CD14-positive monocyte (primary cell): ENCODE measurements around the gene LPGAT1. TPM values are rescaled to one million over a fixed set of nuclear protein-coding genes. Genes with fewer than 3 reads are reported as not detected.
A peak's percentile ranks its signal among the peaks of the same experiment; 100 is the strongest.

Experiments used
- DNase-seq, 3 donors: peaks; one replicate each; pipeline ENCODE4 v3.0.0-alpha.2; 2011 to 2022
- H2AFZ ChIP-seq: 2 replicates; pipeline ENCODE4 v1.6.0; 2012; ENCODE audit warnings: mild to moderate bottlenecking, low read depth, low read length, inconsistent platforms; ENCODE audit not compliant: insufficient read depth, poor library complexity, severe bottlenecking
- H3K27ac ChIP-seq, 2 donors: 1 replicate in 1 of 2; 2 replicates in 1 of 2; pipeline ENCODE4 v1.5.1; 2012 to 2013; ENCODE audit warnings: low read length in 2 of 2, control low read depth in 1 of 2, inconsistent platforms in 1 of 2, low read depth in 1 of 2, mild to moderate bottlenecking in 1 of 2
- H3K27me3 ChIP-seq, 2 donors: one replicate each; pipeline versions ENCODE4 v1.6.0 to v1.6.1; 2011 to 2013; ENCODE audit warnings: low read length in 2 of 2; ENCODE audit not compliant: control insufficient read depth in 2 of 2, insufficient read depth in 2 of 2
- H3K36me3 ChIP-seq, 2 donors: replicated peaks in 1 of 2; 1 replicate in 1 of 2; 2 replicates in 1 of 2; pipeline versions ENCODE4 v1.5.1 to v1.6.1; 2012 to 2013; ENCODE audit warnings: low read length in 2 of 2, control low read depth in 1 of 2, inconsistent platforms in 1 of 2, mild to moderate bottlenecking in 1 of 2; ENCODE audit not compliant: insufficient read depth in 2 of 2, control insufficient read depth in 1 of 2
- H3K4me1 ChIP-seq, 2 donors: 1 replicate in 1 of 2; 2 replicates in 1 of 2; pipeline versions ENCODE4 v1.5.1 to v1.6.1; 2012 to 2013; ENCODE audit warnings: low read length in 2 of 2, control low read depth in 1 of 2, inconsistent platforms in 1 of 2, mild to moderate bottlenecking in 1 of 2, moderate library complexity in 1 of 2; ENCODE audit not compliant: insufficient read depth in 2 of 2, control insufficient read depth in 1 of 2
- H3K4me2 ChIP-seq: replicated peaks from 2 replicates; pipeline ENCODE3; 2012; ENCODE audit warnings: low read length, moderate library complexity, mild to moderate bottlenecking; ENCODE audit not compliant: poor library complexity, severe bottlenecking; ENCODE audit errors: extremely low read depth
- H3K4me3 ChIP-seq, 3 experiments: fragments of 200-600 bp in 1 of 3; sonication (generic) in 1 of 3; replicated peaks in 1 of 3; 1 replicate in 2 of 3; 2 replicates in 1 of 3; pipeline ENCODE4 v1.5.1; 2011 to 2013; ENCODE audit warnings: low read length in 3 of 3, mild to moderate bottlenecking in 3 of 3, control low read depth in 2 of 3, low read depth in 2 of 3, inconsistent platforms in 1 of 3, moderate library complexity in 1 of 3
- H3K79me2 ChIP-seq: 2 replicates; pipeline ENCODE4 v1.6.0; 2012; ENCODE audit warnings: mild to moderate bottlenecking, control low read depth, inconsistent platforms, low read length, moderate library complexity; ENCODE audit not compliant: insufficient read depth
- H3K9ac ChIP-seq: 2 replicates; pipeline ENCODE4 v1.6.0; 2017; ENCODE audit warnings: low read length, mild to moderate bottlenecking; ENCODE audit not compliant: insufficient read depth, poor library complexity, severe bottlenecking
- H3K9me3 ChIP-seq, 2 donors: replicated peaks in 1 of 2; 1 replicate in 1 of 2; 2 replicates in 1 of 2; pipeline versions ENCODE4 v1.5.1 to v1.6.1; 2012 to 2013; ENCODE audit warnings: low read length in 2 of 2, control low read depth in 1 of 2; ENCODE audit not compliant: control insufficient read depth in 1 of 2, insufficient read depth in 1 of 2
- H4K20me1 ChIP-seq: 2 replicates; pipeline ENCODE4 v1.6.0; 2012; ENCODE audit warnings: mild to moderate bottlenecking, low read length, control low read depth, moderate library complexity; ENCODE audit not compliant: insufficient read depth
- H3K27ac Mint-ChIP-seq, 7 donors: one replicate each; pipeline ENCODE4 v1.8.0; 2020; ENCODE audit warnings: mild to moderate bottlenecking in 7 of 7, mixed read lengths in 7 of 7, moderate library complexity in 6 of 7, inconsistent platforms in 2 of 7
- H3K27me3 Mint-ChIP-seq, 3 donors: one replicate each; pipeline ENCODE4 v1.8.0; 2021 to 2022; ENCODE audit warnings: low read depth in 3 of 3, mild to moderate bottlenecking in 3 of 3, mixed read lengths in 3 of 3, moderate library complexity in 3 of 3, inconsistent platforms in 1 of 3
- H3K36me3 Mint-ChIP-seq, 2 donors: one replicate each; pipeline ENCODE4 v1.8.0; 2020; ENCODE audit warnings: mixed read lengths in 2 of 2, inconsistent platforms in 1 of 2, mild to moderate bottlenecking in 1 of 2
- H3K4me1 Mint-ChIP-seq: one replicate; pipeline ENCODE4 v1.8.0; 2020; ENCODE audit warnings: mild to moderate bottlenecking, mixed read lengths
- H3K4me3 Mint-ChIP-seq, 2 donors: one replicate each; pipeline ENCODE4 v1.8.0; 2020; ENCODE audit warnings: mild to moderate bottlenecking in 2 of 2, mixed read lengths in 2 of 2, moderate library complexity in 1 of 2
- H3K9me3 Mint-ChIP-seq, 7 donors: one replicate each; pipeline ENCODE4 v1.8.0; 2020 to 2022; ENCODE audit warnings: mixed read lengths in 7 of 7, mild to moderate bottlenecking in 6 of 7, moderate library complexity in 6 of 7, inconsistent platforms in 2 of 7
- CTCF ChIP-seq: fragments of 200-600 bp; IDR thresholded peaks from one replicate; pipeline ENCODE4 v1.8.0; 2022; ENCODE audit warnings: antibody characterized with exemption, mild to moderate bottlenecking
- WGBS: methylation state at CpG from one replicate; pipeline ENCODE4 v1.1.5; 2013; ENCODE audit warnings: missing lambda C conversion rate; ENCODE audit not compliant: insufficient coverage; 5-methylcytosine and 5-hydroxymethylcytosine counted together
- intact Hi-C, 2 donors: fragments of 100-400 bp; cut with micrococcal nuclease; formaldehyde crosslinking; loops; one replicate each; pipeline versions ENCODE4 v1.15.0 to v1.15.1; 2023
- polyA plus RNA-seq, 3 donors: library from polyadenylated mRNA; depleted of rRNA in 1 of 3; unstranded in 2 of 3; stranded (reverse) in 1 of 3; fragments of 300-500 nt in 2 of 3; fragments of >200 nt in 1 of 3; fragmentation: Illumina TruSeq in 2 of 3; gene quantifications; 1 replicate in 2 of 3; 2 replicates in 1 of 3; pipeline ENCODE4 v1.2.3, GENCODE V29; 2012 to 2021

Gene LPGAT1
- polyA plus RNA-seq, 3 donors, result 19.5 to 52.1 (median 40.2) TPM

- no peak overlapping the region for H3K27ac ChIP-seq
- Mint-ChIP-seq H3K4me3 (no peak overlapping the region), H3K4me1 (no peaks in the 10 kb centered on the region), H3K27me3 (no peaks in the 10 kb centered on the region), H3K36me3 (peaks cover 44 to 70% of the 10 kb centered on the region in 2 donors), H3K27ac (peak overlapping the region in 3 of 7 donors; percentile 42 to 63 (median 51)), H3K9me3 (no peaks in the 10 kb centered on the region)
- no peak for TF ChIP-seq CTCF
- WGBS, result 100% methylated on average over 1 of the region's 1 CpG
- H3K27me3 ChIP-seq, result no peaks in the 10 kb centered on the region
- no peaks in the 10 kb centered on the region for H3K4me1 ChIP-seq
- no peaks in the 10 kb centered on the region for H3K9me3 ChIP-seq
- intact Hi-C loops, result no loop called here
- H3K4me3 ChIP-seq, result no peak overlapping the region
- no peak overlapping the region for H3K9ac ChIP-seq
- H2AFZ ChIP-seq, result no peak overlapping the region
- peaks cover 66 to 89% of the 10 kb centered on the region in 2 donors for H3K36me3 ChIP-seq
- no peaks in the 10 kb centered on the region for H3K79me2 ChIP-seq
- no peak overlapping the region for H3K4me2 ChIP-seq
- H4K20me1 ChIP-seq, result peaks cover 19% of the 10 kb centered on the region
- DNase-seq, result no peak
Observed at GRCh38 chr1:211783897-211784296, 46.7 kb downstream of the LPGAT1 start.

GRCh38 chr1:211783266-211783665, 47.3 kb downstream of the LPGAT1 start:
- Histone ChIP-seq H3K9ac (no peak overlapping the region), H2AFZ (no peak overlapping the region), H3K4me2 (no peak overlapping the region), H3K27me3 (no peaks in the 10 kb centered on the region), H3K4me3 (no peak overlapping the region), H3K4me1 (no peaks in the 10 kb centered on the region), H3K9me3 (no peaks in the 10 kb centered on the region), H3K79me2 (no peaks in the 10 kb centered on the region), H4K20me1 (peaks cover 19% of the 10 kb centered on the region), H3K27ac (no peak overlapping the region), H3K36me3 (peaks cover 67 to 89% of the 10 kb centered on the region in 2 donors)
- Mint-ChIP-seq H3K4me3 (no peak overlapping the region), H3K4me1 (no peaks in the 10 kb centered on the region), H3K9me3 (no peaks in the 10 kb centered on the region), H3K27me3 (no peaks in the 10 kb centered on the region), H3K27ac (no peak overlapping the region), H3K36me3 (peaks cover 48 to 70% of the 10 kb centered on the region in 2 donors)
- DNase-seq, result no peak
- no peak for TF ChIP-seq CTCF
- intact Hi-C loops, result no loop called here
- 100% methylated on average over 2 of the region's 4 CpGs for WGBS
